Measurements from ENCODE around the gene EXT2. TPM values are rescaled to one million over a fixed set of nuclear protein-coding genes. Genes with fewer than 3 reads are reported as not detected.

Gene EXT2
- total and polyA plus RNA-seq, 2 of the 13 experiments (the other 11 are each of a cell fraction or from before 2014, with no cell fraction given), result 61.5 to 68.7 TPM

- TF ChIP-seq ARID4A (CRISPR knock-in tag; IDR thresholded peaks at IDR 0.05; ENCODE audit: borderline replicate concordance), result no peak
- TF ChIP-seq MAFF (IDR thresholded peaks at IDR 0.05; ENCODE audit: low read depth, low read length), result no peak
- no peak for TF ChIP-seq PHF21A (CRISPR knock-in tag; IDR thresholded peaks at IDR 0.05)
Observed at GRCh38 chr11:44097821-44098220, 2.3 kb downstream of the EXT2 start (continued).

- whole genome bisulfite sequencing (ENCODE audit: low lambda C conversion rate), result 90% methylated on average over 2 of the region's 2 CpGs
- peaks cover 9% of the 10 kb centered on the region for H3K4me1 ChIP-seq (ENCODE audit: insufficient read depth, low read length)
- H3K79me2 ChIP-seq (ENCODE audit: insufficient read depth, low read length), result no peaks in the 10 kb centered on the region
- no peak overlapping the region for H3K4me3 ChIP-seq (replicated peaks in 1 of 3; ENCODE audit: insufficient read depth in 1 of 3, low read depth in 2 of 3, low read length in 3 of 3)
- H3K36me3 ChIP-seq (replicated peaks in 1 of 2; ENCODE audit: control insufficient read depth in 1 of 2, insufficient read depth in 2 of 2, low read length in 2 of 2), result no peaks in the 10 kb centered on the region; a peak in 1 of 5 replicates
- POLR2A ChIA-PET, result no interaction called here
- ATAC-seq (no peak), FAIRE-seq (no peak), DNase-seq (ENCODE audit: low spot score) (no peak)
- H4K20me1 ChIP-seq (ENCODE audit: insufficient read depth, low read length), result no peaks in the 10 kb centered on the region
- H3K9me3 ChIP-seq (ENCODE audit: low read length), result no peaks in the 10 kb centered on the region
- no peak overlapping the region for H3K27ac ChIP-seq (ENCODE audit: extremely low read length, insufficient read depth, low read length)
- H2AFZ ChIP-seq (ENCODE audit: low read length), result no peak overlapping the region
- no peaks in the 10 kb centered on the region for H3K27me3 ChIP-seq (ENCODE audit: control insufficient read depth in 1 of 2, insufficient read depth in 2 of 2, low read length in 2 of 2)
- BruUV-seq (replicated peaks), result no TSS peak
- in situ Hi-C loops (cut with HindIII; ENCODE audit: extremely low pct_ligation_motif_present, low pct_unique_long_range_greater_than_20kb) (no loop called here), intact Hi-C loops (cut with micrococcal nuclease; ENCODE audit: unreplicated experiment) (no loop called here)
- CTCF ChIA-PET (ENCODE audit: low intra/inter-chr PET ratio, low total read pairs), result no interaction called here
- no peak for TF ChIP-seq ZNF547 (CRISPR knock-in tag; IDR thresholded peaks at IDR 0.05)
- TF ChIP-seq ELF4 (CRISPR knock-in tag; IDR thresholded peaks at IDR 0.05; ENCODE audit: borderline replicate concordance), result no peak
- no peak for TF ChIP-seq ZBTB20 (CRISPR knock-in tag; IDR thresholded peaks at IDR 0.05; ENCODE audit: borderline replicate concordance, low read depth)
- TF ChIP-seq ZNF720 (CRISPR knock-in tag; IDR thresholded peaks at IDR 0.05), result no peak
- no peak for TF ChIP-seq HOMEZ (CRISPR knock-in tag; IDR thresholded peaks at IDR 0.05; ENCODE audit: low read depth)
- no peak for TF ChIP-seq DPF2 (CRISPR knock-in tag; IDR thresholded peaks at IDR 0.05; ENCODE audit: borderline replicate concordance, low read depth)
- TF ChIP-seq ARID4A (CRISPR knock-in tag; IDR thresholded peaks at IDR 0.05; ENCODE audit: borderline replicate concordance), result no peak
- TF ChIP-seq ELF1 (CRISPR knock-in tag; IDR thresholded peaks at IDR 0.05), result no peak
- no peak for TF ChIP-seq HOXA9 (CRISPR knock-in tag; IDR thresholded peaks at IDR 0.05; ENCODE audit: borderline replicate concordance)
- TF ChIP-seq SOX13 (IDR thresholded peaks at IDR 0.05), result no peak
- TF ChIP-seq SOX13 (CRISPR knock-in tag; conservative IDR thresholded peaks at IDR 0.05 in 1 of 2, IDR thresholded peaks at IDR 0.05 in 1 of 2), result no peak
- no peak overlapping the region for H3K4me2 ChIP-seq (ENCODE audit: low read depth, low read length)
- no peak overlapping the region for H3K9ac ChIP-seq (ENCODE audit: insufficient read depth, low read depth, low read length)
Observed at GRCh38 chr11:44101098-44101497, 5.6 kb downstream of the EXT2 start.
